Mucosa of descending colon (tissue), 3 donors: ENCODE data around the gene TSPAN18. TPM values are rescaled to one million over a fixed set of nuclear protein-coding genes. Genes with fewer than 3 reads are reported as not detected.

ENCODE experiments used
- ATAC-seq: fragments of 200-7000 bp; cut with Tn5 transposase; one replicate; pipeline ENCODE4 v1.9.1; 2020; ENCODE audit warnings: mild to moderate bottlenecking, moderate library complexity
- DNase-seq, 3 donors: peaks; one replicate each; pipeline ENCODE4 v3.0.0-alpha.2; 2020
- H3K36me3 ChIP-seq: fragments of 200-600 bp; one replicate; pipeline ENCODE4 v1.8.0; 2021; ENCODE audit warnings: low read depth, mild to moderate bottlenecking
- H3K4me1 ChIP-seq: fragments of 200-600 bp; one replicate; pipeline ENCODE4 v1.8.0; 2021; ENCODE audit warnings: low read depth, mild to moderate bottlenecking
- H3K4me3 ChIP-seq: fragments of 200-600 bp; one replicate; pipeline ENCODE4 v1.8.0; 2021; ENCODE audit warnings: mild to moderate bottlenecking
- H3K9me3 ChIP-seq: fragments of 200-600 bp; one replicate; pipeline ENCODE4 v1.8.0; 2021; ENCODE audit warnings: mild to moderate bottlenecking
- intact Hi-C, 2 donors: fragments of 100-400 bp; cut with DNase I in 1 of 2; cut with micrococcal nuclease in 1 of 2; formaldehyde crosslinking; loops; one replicate each; pipeline versions ENCODE4 v1.11.0 to v1.11.1; 2022; cut with DNase I, micrococcal nuclease
- total RNA-seq, 3 donors: library from RNA; stranded (reverse); fragmentation: NEBNext Ultra II Directional in 2 of 3; extraction: Animal tissue kit (Norgen Biotek cat#: 25700) in 2 of 3; gene quantifications; one replicate each; pipeline versions ENCODE4 v1.2.1 to v1.2.4, GENCODE V29; 2021 to 2023
- TF ChIP-seq, protein P1 (sequence below): fragments of 200-600 bp; IDR thresholded peaks from one replicate; pipeline ENCODE4 v1.8.0; 2022; ENCODE audit warnings: antibody characterized with exemption, mild to moderate bottlenecking
- donor health status: DM: no; HTN: no; CAD: no; lungs with moderate emphysema.
- donor health status: DM: no; HTN: no; CAD: no.
- donor health status: DM: no; HTN: yes; CAD: no.

The TSPAN18 gene
- total RNA-seq, 3 donors from 2014 or later, result 3.6 to 63.2 (median 8.5) TPM

DNA sequence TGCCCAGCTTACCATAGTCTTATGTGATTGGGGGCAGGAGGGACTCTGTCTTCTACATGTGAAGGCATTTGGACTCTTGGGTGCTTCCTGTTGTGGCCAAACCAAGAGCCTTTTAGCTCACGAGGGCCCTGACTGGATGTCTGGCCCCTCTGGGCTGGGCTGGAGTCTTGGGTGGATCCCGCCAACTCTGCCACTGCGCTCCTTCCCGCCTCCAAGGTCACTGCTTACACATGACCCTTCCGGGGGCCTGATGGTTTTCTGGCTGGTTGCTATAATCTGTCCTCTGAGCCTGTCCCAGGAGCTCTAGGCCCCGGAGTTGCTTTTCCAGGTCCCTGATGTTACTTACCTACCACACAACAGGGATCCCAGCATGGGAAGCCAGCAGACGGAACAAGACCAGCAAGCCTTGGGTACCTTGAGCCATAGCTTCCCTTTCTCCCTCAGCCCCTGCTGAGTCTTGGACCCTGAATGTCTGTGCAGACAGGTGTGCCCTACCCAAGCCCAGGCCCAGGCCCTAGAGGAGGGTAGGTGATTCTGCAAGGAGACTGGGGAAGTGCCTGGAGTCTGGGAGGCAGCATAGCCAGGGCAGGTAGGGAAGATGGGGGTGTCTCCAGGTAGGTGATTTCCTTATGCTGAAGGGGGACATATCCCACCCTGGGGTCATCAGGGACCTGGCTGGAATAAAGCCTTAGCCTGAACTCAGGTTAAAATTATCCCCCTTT lies 100.3 kb downstream of the TSPAN18 start:
- intact Hi-C loops, result no loop called here
- no peaks in the 10 kb centered on the region for H3K36me3 ChIP-seq
- DNase-seq (no peak), ATAC-seq (no peak)
- TF ChIP-seq, protein P1, sequence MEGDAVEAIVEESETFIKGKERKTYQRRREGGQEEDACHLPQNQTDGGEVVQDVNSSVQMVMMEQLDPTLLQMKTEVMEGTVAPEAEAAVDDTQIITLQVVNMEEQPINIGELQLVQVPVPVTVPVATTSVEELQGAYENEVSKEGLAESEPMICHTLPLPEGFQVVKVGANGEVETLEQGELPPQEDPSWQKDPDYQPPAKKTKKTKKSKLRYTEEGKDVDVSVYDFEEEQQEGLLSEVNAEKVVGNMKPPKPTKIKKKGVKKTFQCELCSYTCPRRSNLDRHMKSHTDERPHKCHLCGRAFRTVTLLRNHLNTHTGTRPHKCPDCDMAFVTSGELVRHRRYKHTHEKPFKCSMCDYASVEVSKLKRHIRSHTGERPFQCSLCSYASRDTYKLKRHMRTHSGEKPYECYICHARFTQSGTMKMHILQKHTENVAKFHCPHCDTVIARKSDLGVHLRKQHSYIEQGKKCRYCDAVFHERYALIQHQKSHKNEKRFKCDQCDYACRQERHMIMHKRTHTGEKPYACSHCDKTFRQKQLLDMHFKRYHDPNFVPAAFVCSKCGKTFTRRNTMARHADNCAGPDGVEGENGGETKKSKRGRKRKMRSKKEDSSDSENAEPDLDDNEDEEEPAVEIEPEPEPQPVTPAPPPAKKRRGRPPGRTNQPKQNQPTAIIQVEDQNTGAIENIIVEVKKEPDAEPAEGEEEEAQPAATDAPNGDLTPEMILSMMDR, result no peak
- H3K9me3 ChIP-seq, result no peaks in the 10 kb centered on the region
- H3K4me3 ChIP-seq, result no peak overlapping the region
- no peaks in the 10 kb centered on the region for H3K4me1 ChIP-seq

DNA sequence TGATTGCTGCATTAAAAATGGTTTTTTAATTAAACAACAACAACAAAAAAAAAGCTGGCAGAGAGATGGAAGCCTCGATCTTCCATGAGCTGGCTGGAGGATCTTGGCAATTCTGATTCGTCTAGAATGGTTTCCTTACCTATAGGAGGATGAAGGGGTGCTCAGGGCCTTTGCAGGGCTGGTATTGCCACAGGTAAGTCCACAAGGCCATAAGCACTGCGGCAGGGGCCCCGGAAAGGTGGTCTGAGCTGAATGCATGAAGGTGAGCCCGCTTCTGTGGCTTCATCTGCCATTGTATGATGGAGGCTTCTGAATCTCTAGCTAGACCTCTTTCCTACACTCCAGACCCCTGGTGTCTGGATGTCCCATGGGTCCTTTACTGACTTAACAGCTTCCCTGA lies 101.5 kb downstream of the TSPAN18 start:
- ATAC-seq (no peak), DNase-seq (no peak)
- Histone ChIP-seq H3K4me1 (no peaks in the 10 kb centered on the region), H3K9me3 (no peaks in the 10 kb centered on the region), H3K36me3 (no peaks in the 10 kb centered on the region), H3K4me3 (no peak overlapping the region)
- intact Hi-C loops, result no loop called here
- TF ChIP-seq, protein P1, result no peak

DNA sequence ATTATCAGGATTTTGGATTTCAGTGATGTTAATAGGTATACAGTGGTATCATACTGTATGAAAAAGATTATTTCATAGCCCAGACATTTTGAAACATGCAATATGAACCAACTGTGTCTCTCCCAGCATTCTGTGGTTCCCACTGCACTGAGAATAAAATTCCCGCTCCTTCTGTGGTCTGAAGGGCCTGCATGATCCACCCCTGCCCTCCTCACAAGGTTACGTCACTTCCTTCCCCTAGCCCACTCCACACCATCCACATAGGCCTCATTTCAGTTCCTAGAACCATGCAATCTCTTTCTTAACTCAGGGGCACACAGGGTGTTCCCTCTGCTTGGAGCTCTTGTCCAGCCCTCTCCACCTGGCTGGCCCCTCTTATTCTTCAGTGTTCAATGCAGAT lies 103.1 kb downstream of the TSPAN18 start:
- intact Hi-C loops, result no loop called here
- TF ChIP-seq, protein P1, result no peak
- Histone ChIP-seq H3K9me3 (no peaks in the 10 kb centered on the region), H3K4me1 (no peaks in the 10 kb centered on the region), H3K36me3 (no peaks in the 10 kb centered on the region), H3K4me3 (no peak overlapping the region)
- ATAC-seq (no peak), DNase-seq (no peak)

DNA sequence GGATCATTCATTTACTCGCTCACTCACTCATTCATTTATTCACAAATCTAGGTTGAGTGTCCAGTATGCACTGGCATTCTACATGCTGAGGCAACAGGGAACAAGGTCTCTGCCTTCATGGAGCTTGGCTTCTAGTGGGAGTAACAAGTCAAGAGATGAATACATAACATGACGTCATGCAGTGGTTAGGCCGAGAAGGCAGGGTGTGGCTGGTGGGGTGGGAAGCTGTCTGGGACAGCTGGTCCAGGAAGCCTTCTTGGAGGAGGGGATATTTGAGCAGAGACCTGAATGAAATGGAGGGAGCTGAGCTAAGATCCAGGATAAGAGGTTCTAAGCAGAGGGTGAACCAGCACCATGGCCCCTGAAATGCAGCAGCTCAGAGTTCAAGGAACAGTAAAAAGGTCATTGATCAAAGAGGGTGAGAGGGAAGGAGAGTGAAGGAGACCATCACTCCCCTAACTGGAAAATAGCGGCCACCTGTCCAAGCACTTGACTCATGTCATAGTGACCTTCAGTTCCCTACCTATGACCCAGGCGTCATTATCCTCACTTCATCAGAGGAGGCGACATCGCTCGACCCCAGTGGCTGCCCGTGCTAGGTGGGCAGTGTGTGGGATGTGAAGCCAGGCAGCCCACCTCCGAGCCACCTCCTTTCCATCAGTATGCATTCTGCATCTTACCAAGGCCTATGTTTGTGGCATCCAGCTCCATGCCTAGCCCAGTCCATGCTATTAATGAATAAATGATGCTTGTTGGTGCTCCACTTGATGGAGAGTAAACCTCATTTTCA lies 105.0 kb downstream of the TSPAN18 start:
- Histone ChIP-seq H3K9me3 (no peaks in the 10 kb centered on the region), H3K4me3 (no peak overlapping the region), H3K4me1 (no peaks in the 10 kb centered on the region), H3K36me3 (no peaks in the 10 kb centered on the region)
- ATAC-seq (no peak), DNase-seq (no peak)
- TF ChIP-seq, protein P1, result no peak
- intact Hi-C loops, result no loop called here

DNA sequence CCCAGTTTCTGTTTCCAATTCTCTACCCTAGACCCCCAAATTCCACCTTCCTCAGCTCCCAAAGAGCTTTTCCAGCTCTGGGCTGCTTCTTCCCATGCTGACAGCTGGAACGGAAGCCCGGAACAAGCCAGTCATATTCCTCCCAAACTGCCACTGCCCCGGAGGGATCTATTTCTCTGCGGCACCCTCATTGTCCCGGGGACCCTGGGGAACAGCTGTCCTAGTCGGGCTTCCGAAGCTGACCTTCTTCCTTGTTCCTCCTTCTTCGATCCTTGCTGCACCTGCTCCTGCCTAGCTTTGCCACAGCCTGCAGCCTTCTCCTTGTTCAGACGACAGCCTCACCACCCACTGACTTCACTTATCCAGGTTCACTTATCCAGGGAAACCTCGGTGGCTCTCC lies 105.7 kb downstream of the TSPAN18 start:
- ATAC-seq (no peak), DNase-seq (no peak)
- intact Hi-C loops, result no loop called here
- no peaks in the 10 kb centered on the region for H3K9me3 ChIP-seq
- no peaks in the 10 kb centered on the region for H3K36me3 ChIP-seq
- TF ChIP-seq, protein P1, result no peak
- no peak overlapping the region for H3K4me3 ChIP-seq
- H3K4me1 ChIP-seq, result no peaks in the 10 kb centered on the region
